Ovary (tissue), 9 donors: Measurements from ENCODE around the gene COL25A1. TPM values are rescaled to one million over a fixed set of nuclear protein-coding genes. Genes with fewer than 3 reads are reported as not detected.

Experiments
- DNase-seq, 5 donors: peaks; one replicate each; pipeline ENCODE4 v3.0.0-alpha.2; 2019 to 2020
- H3K27ac ChIP-seq, 2 donors: fragments of 200-600 bp; one replicate each; pipeline versions ENCODE4 v1.5.1 to v1.8.0; 2019 to 2022
- H3K27me3 ChIP-seq: fragments of 200-600 bp; one replicate; pipeline ENCODE4 v1.8.0; 2022
- H3K36me3 ChIP-seq: fragments of 200-600 bp; sonication (generic); one replicate; pipeline ENCODE4 v1.5.1; 2019
- H3K4me1 ChIP-seq: one replicate; pipeline ENCODE4 v1.8.1; 2013; ENCODE audit warnings: mild to moderate bottlenecking, moderate library complexity; ENCODE audit not compliant: insufficient read depth
- H3K4me3 ChIP-seq: fragments of 200-600 bp; sonication (generic); one replicate; pipeline ENCODE4 v1.5.1; 2017
- H3K9me3 ChIP-seq, 2 donors: fragments of 200-600 bp in 1 of 2; sonication (generic) in 1 of 2; one replicate each; pipeline versions ENCODE4 v1.5.1 to v1.8.1; 2013 to 2019; ENCODE audit warnings: mild to moderate bottlenecking in 1 of 2, moderate library complexity in 1 of 2
- CTCF ChIP-seq, 3 donors: fragments of 450-650 bp in 2 of 3; fragments of 200-600 bp in 1 of 3; IDR thresholded peaks; one replicate each; pipeline versions ENCODE4 v1.5.1 to v1.8.0; 2016 to 2022; ENCODE audit warnings: antibody characterized with exemption in 3 of 3, mild to moderate bottlenecking in 1 of 3
- EP300 ChIP-seq: sonication (generic); formaldehyde crosslinking; IDR thresholded peaks from one replicate; pipeline ENCODE4 v1.6.1; 2017; ENCODE audit warnings: antibody characterized with exemption
- POLR2A ChIP-seq: fragments of 450-650 bp; IDR thresholded peaks from one replicate; pipeline ENCODE4 v1.6.1; 2017; ENCODE audit warnings: antibody characterized with exemption, mild to moderate bottlenecking, moderate library complexity
- WGBS, 3 donors: extraction: QIAGEN DNeasy Blood & Tissue Kit in 1 of 3; methylation state at CpG; one replicate each; pipeline versions ENCODE4 v1.1.5 to v1.1.7; 2013 to 2017; 5-methylcytosine and 5-hydroxymethylcytosine counted together
- intact Hi-C, 4 donors: fragments of 100-400 bp; cut with DNase I; formaldehyde crosslinking; loops; one replicate each; pipeline versions ENCODE4 v1.11.0 to v1.15.1; 2022 to 2023
- polyA plus RNA-seq, 2 donors: library from polyadenylated mRNA; stranded (reverse); fragments of 200-250 nt in 1 of 2; fragments of 350-450 nt in 1 of 2; fragmentation: Illumina TruSeq in 1 of 2; extraction: RNeasy Lipid Tissue Mini Kit (QIAGEN cat#74804) in 1 of 2; gene quantifications; one replicate each; pipeline ENCODE4 v1.2.3, GENCODE V29; 2013 to 2014
- total RNA-seq, 7 donors: library from RNA; depleted of rRNA in 2 of 7; stranded (reverse); fragments of >200 nt in 2 of 7; fragmentation: NEBNext Ultra II Directional in 3 of 7; extraction: Animal tissue kit (Norgen Biotek cat#: 25700) in 3 of 7; gene quantifications; one replicate each; pipeline versions ENCODE4 v1.1.0 to v1.2.4, GENCODE V29; 2016 to 2023
- donor health status: DM: no; HTN: no; CAD: no; lungs with moderate emphysema.
- donor health status: DM: no; HTN: no; CAD: no.
- donor health status: Bipolar disorder and iron deficiency.
- donor health status: DM: yes; HTN: yes; CAD: no.
- donor health status: DM: no; HTN: no; CAD: no.
- donor health status: DM: yes; HTN: yes; CAD: no.

COL25A1 gene
- total and polyA plus RNA-seq, 9 donors = 0.25 to 3.2 (median 0.77) TPM

- Histone ChIP-seq H3K4me3 (no peak overlapping the region), H3K4me1 (no peaks in the 10 kb centered on the region), H3K27me3 (no peaks in the 10 kb centered on the region), H3K9me3 (no peaks in the 10 kb centered on the region), H3K27ac (no peak overlapping the region), H3K36me3 (no peaks in the 10 kb centered on the region)
- DNase-seq = no peak
- intact Hi-C loops = no loop called here
- 75 to 80% (median 78%) methylated on average over 3 of the region's 3 CpGs for WGBS, 3 donors
- TF ChIP-seq POLR2A (no peak), EP300 (no peak), CTCF (IDR thresholded peaks at IDR 0.05) (no peak)
Measured at GRCh38 chr4:109243871-109244270, 58.6 kb downstream of the COL25A1 start.

- no peak for TF ChIP-seq POLR2A
- no peak for TF ChIP-seq EP300
- TF ChIP-seq CTCF (IDR thresholded peaks at IDR 0.05) = no peak
- Histone ChIP-seq H3K4me1 (no peaks in the 10 kb centered on the region), H3K27ac (no peak overlapping the region), H3K9me3 (no peaks in the 10 kb centered on the region), H3K36me3 (no peaks in the 10 kb centered on the region), H3K27me3 (no peaks in the 10 kb centered on the region), H3K4me3 (no peak overlapping the region)
- no peak for DNase-seq
- intact Hi-C loops = no loop called here
- WGBS, 3 donors = 90 to 95% (median 92%) methylated on average over 2 of the region's 2 CpGs
Measured at GRCh38 chr4:109238746-109239145, 63.7 kb downstream of the COL25A1 start.

GRCh38 chr4:109235683-109236082, 66.8 kb downstream of the COL25A1 start:
- Histone ChIP-seq H3K36me3 (no peaks in the 10 kb centered on the region), H3K27ac (no peak overlapping the region), H3K4me3 (no peak overlapping the region), H3K9me3 (no peaks in the 10 kb centered on the region), H3K27me3 (no peaks in the 10 kb centered on the region), H3K4me1 (no peaks in the 10 kb centered on the region)
- WGBS, 3 donors = 94 to 100% (median 95%) methylated on average over 1 of the region's 1 CpG
- intact Hi-C loops = no loop called here
- TF ChIP-seq CTCF (IDR thresholded peaks at IDR 0.05) (no peak), EP300 (no peak), POLR2A (no peak)
- DNase-seq = no peak

- no peak overlapping the region for H3K27ac ChIP-seq
- H3K4me1 ChIP-seq = no peaks in the 10 kb centered on the region
- H3K27me3 ChIP-seq = no peaks in the 10 kb centered on the region
- H3K4me3 ChIP-seq = no peak overlapping the region
- 97 to 99% (median 98%) methylated on average over 2 of the region's 2 CpGs for WGBS, 3 donors
- H3K36me3 ChIP-seq = no peaks in the 10 kb centered on the region
- TF ChIP-seq POLR2A (no peak), EP300 (no peak), CTCF (IDR thresholded peaks at IDR 0.05) (no peak)
- no peaks in the 10 kb centered on the region for H3K9me3 ChIP-seq
- intact Hi-C loops = no loop called here
- DNase-seq = no peak
Measured at GRCh38 chr4:109234596-109234995, 67.9 kb downstream of the COL25A1 start.

GRCh38 chr4:109233570-109233969, 68.9 kb downstream of the COL25A1 start:
- no peaks in the 10 kb centered on the region for H3K4me1 ChIP-seq
- H3K36me3 ChIP-seq = no peaks in the 10 kb centered on the region
- WGBS, 3 donors = 84 to 93% (median 88%) methylated on average over 1 of the region's 1 CpG
- no peak for TF ChIP-seq EP300
- no peak for TF ChIP-seq CTCF (IDR thresholded peaks at IDR 0.05)
- no peak for TF ChIP-seq POLR2A
- DNase-seq = no peak
- no peaks in the 10 kb centered on the region for H3K9me3 ChIP-seq
- no peaks in the 10 kb centered on the region for H3K27me3 ChIP-seq
- H3K4me3 ChIP-seq = no peak overlapping the region
- intact Hi-C loops = no loop called here
- H3K27ac ChIP-seq = no peak overlapping the region
